Liver (tissue), 3 donors: ENCODE measurements around the gene RGS4.

Experiments
- ATF3 ChIP-seq: IDR thresholded peaks from 2 replicates; pipeline ENCODE4 v1.6.1; 2016; ENCODE audit warnings: antibody characterized with exemption
- CTCF ChIP-seq: fragments of 150-350 bp; IDR thresholded peaks from 2 replicates; pipeline ENCODE4 v1.5.1; 2017; ENCODE audit warnings: improper control_type of control experiment, low read depth, low read length; ENCODE audit not compliant: missing input control
- EGR1 ChIP-seq, 2 donors: IDR thresholded peaks; 2 replicates each; pipeline ENCODE4 v1.6.1; 2016 to 2018; ENCODE audit warnings: antibody characterized with exemption in 2 of 2, low read depth in 2 of 2
- FOXA1 ChIP-seq: IDR thresholded peaks from 2 replicates; pipeline ENCODE4 v1.6.1; 2016; ENCODE audit warnings: antibody characterized with exemption
- GABPA ChIP-seq, 2 donors: IDR thresholded peaks in 1 of 2; conservative IDR thresholded peaks in 1 of 2; 2 replicates each; pipeline ENCODE4 v1.6.1; 2016; ENCODE audit warnings: antibody characterized with exemption in 2 of 2, mild to moderate bottlenecking in 1 of 2, moderate library complexity in 1 of 2
- JUND ChIP-seq, 2 donors: IDR thresholded peaks; 2 replicates each; pipeline ENCODE4 v1.6.1; 2016; ENCODE audit warnings: antibody characterized with exemption in 2 of 2
- MAX ChIP-seq: IDR thresholded peaks from 2 replicates; pipeline ENCODE4 v1.6.1; 2016; ENCODE audit warnings: antibody characterized with exemption
- RAD21 ChIP-seq, 2 donors: IDR thresholded peaks; 2 replicates each; pipeline ENCODE4 v1.6.1; 2016; ENCODE audit warnings: antibody characterized with exemption in 2 of 2, mild to moderate bottlenecking in 2 of 2
- REST ChIP-seq: IDR thresholded peaks from 2 replicates; pipeline ENCODE4 v1.6.1; 2016; ENCODE audit warnings: antibody characterized with exemption, mild to moderate bottlenecking
- RXRA ChIP-seq, 2 donors: IDR thresholded peaks; 2 replicates each; pipeline ENCODE4 v1.6.1; 2017 to 2018; ENCODE audit warnings: antibody characterized with exemption in 2 of 2, mild to moderate bottlenecking in 1 of 2
- SP1 ChIP-seq: IDR thresholded peaks from 2 replicates; pipeline ENCODE4 v1.6.1; 2018; ENCODE audit warnings: antibody characterized with exemption, mild to moderate bottlenecking
- TAF1 ChIP-seq: conservative IDR thresholded peaks from 2 replicates; pipeline ENCODE4 v1.6.1; 2016; ENCODE audit warnings: antibody characterized with exemption, mild to moderate bottlenecking
- YY1 ChIP-seq: IDR thresholded peaks from 2 replicates; pipeline ENCODE4 v1.6.1; 2016; ENCODE audit warnings: antibody characterized with exemption, mild to moderate bottlenecking
- TF ChIP-seq, protein P1 (sequence below): IDR thresholded peaks from 2 replicates; pipeline ENCODE4 v1.6.1; 2016; ENCODE audit warnings: antibody characterized with exemption
- donor health status: healthy.
- donor health status: healthy.

DNA sequence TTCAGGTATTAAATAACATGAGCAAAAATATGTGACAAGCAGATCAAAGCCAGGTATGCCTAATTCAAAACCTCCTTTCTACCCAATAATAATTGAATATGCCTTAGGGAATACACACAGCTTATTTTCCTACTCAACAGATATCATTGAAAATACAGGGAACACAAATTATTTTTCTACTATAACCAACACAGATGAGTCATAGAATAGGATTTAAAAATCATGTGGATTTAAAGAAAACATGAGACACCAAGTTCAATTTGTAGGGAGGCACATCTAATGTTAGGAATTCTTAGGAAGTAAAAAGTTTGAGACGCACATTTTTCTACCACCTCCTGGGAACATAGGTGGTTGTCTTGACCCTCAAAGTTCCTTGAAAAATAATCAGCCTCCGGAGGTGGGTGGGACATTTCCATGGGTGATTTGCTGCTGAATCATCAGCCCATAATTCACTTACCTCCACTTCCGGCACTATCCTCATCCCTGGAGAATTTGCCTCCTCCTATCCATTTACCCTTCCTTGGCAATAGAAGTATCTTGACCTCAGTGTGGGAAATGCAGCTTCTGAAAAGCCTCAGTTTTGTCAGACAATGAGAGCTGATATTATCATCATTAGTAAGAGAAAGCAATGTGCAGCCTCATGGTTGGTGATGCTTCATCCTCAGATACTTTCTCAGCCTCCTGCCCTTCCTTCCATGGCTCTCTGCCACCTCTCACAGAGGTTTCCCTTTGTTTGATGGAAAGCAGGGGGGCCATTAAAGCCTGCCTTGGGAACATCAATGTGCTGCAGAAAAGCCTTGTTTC, 33.5 kb upstream of the RGS4 start:
- TF ChIP-seq JUND (IDR thresholded peaks at IDR 0.05) (no peak), CTCF (no peak), EGR1 (IDR thresholded peaks at IDR 0.05; ENCODE audit: low read depth in 2 of 2) (no peak), SP1 (no peak), REST (no peak), MAX (no peak), ATF3 (no peak), RAD21 (IDR thresholded peaks at IDR 0.05) (no peak), TAF1 (no peak), YY1 (no peak), FOXA1 (no peak), RXRA (IDR thresholded peaks at IDR 0.05) (no peak), GABPA (IDR thresholded peaks at IDR 0.05 in 1 of 2, conservative IDR thresholded peaks at IDR 0.05 in 1 of 2) (no peak)
- TF ChIP-seq, protein P1, sequence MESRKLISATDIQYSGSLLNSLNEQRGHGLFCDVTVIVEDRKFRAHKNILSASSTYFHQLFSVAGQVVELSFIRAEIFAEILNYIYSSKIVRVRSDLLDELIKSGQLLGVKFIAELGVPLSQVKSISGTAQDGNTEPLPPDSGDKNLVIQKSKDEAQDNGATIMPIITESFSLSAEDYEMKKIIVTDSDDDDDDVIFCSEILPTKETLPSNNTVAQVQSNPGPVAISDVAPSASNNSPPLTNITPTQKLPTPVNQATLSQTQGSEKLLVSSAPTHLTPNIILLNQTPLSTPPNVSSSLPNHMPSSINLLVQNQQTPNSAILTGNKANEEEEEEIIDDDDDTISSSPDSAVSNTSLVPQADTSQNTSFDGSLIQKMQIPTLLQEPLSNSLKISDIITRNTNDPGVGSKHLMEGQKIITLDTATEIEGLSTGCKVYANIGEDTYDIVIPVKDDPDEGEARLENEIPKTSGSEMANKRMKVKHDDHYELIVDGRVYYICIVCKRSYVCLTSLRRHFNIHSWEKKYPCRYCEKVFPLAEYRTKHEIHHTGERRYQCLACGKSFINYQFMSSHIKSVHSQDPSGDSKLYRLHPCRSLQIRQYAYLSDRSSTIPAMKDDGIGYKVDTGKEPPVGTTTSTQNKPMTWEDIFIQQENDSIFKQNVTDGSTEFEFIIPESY, result no peak
